SK-N-SH treated with all-trans-retinoic acid at 6 μM for 48 hours (cell line): ENCODE measurements around the gene CRADD.
A peak's percentile ranks its signal among the peaks of the same experiment; 100 is the strongest.

Experiments
- ATAC-seq: fragments of 200-7000 bp; cut with Tn5 transposase; 3 replicates; pipeline ENCODE4 v1.9.1; 2020; ENCODE audit warnings: mild to moderate bottlenecking, moderate library complexity
- BACH2 ChIP-seq: fragments of 250-450 bp; sonication (Bioruptor Pico); IDR thresholded peaks from 2 replicates; pipeline ENCODE4 v1.9.0; 2021; ENCODE audit warnings: mild to moderate bottlenecking, borderline replicate concordance
- CSDC2 ChIP-seq: fragments of 250-450 bp; sonication (Bioruptor Pico); IDR thresholded peaks from 2 replicates; pipeline ENCODE4 v1.5.0; 2020; ENCODE audit warnings: mild to moderate bottlenecking, moderate library complexity
- ESRRG ChIP-seq: fragments of 250-450 bp; sonication (Bioruptor Pico); IDR thresholded peaks from 2 replicates; pipeline ENCODE4 v1.6.1; 2021; ENCODE audit warnings: mild to moderate bottlenecking
- GLIS3 ChIP-seq: fragments of 250-450 bp; sonication (Bioruptor Pico); IDR thresholded peaks from 2 replicates; pipeline ENCODE4 v1.5.0; 2020; ENCODE audit warnings: mild to moderate bottlenecking, moderate library complexity
- ISL1 ChIP-seq: fragments of 250-450 bp; sonication (Bioruptor Pico); IDR thresholded peaks from 2 replicates; pipeline ENCODE4 v2.1.2; 2022; ENCODE audit warnings: mild to moderate bottlenecking, moderate library complexity
- OSR1 ChIP-seq: fragments of 250-450 bp; sonication (Bioruptor Pico); IDR thresholded peaks from 2 replicates; pipeline ENCODE4 v1.8.0; 2022; ENCODE audit warnings: moderate library complexity, mild to moderate bottlenecking, inconsistent platforms
- PATZ1 ChIP-seq: fragments of 250-450 bp; sonication (Bioruptor Pico); IDR thresholded peaks from 2 replicates; pipeline ENCODE4 v1.8.0; 2020; ENCODE audit warnings: mild to moderate bottlenecking, moderate library complexity, borderline replicate concordance
- PPARA ChIP-seq: fragments of 250-450 bp; sonication (Bioruptor Pico); IDR thresholded peaks from 2 replicates; pipeline ENCODE4 v1.5.0; 2020; ENCODE audit warnings: mild to moderate bottlenecking, borderline replicate concordance
- SNAI2 ChIP-seq: fragments of 250-450 bp; sonication (Bioruptor Pico); IDR thresholded peaks from 2 replicates; pipeline ENCODE4 v1.5.0; 2020; ENCODE audit warnings: mild to moderate bottlenecking, moderate library complexity
- TCF4 ChIP-seq: fragments of 250-450 bp; sonication (Bioruptor Pico); IDR thresholded peaks from 2 replicates; pipeline ENCODE4 v1.8.0; 2021; ENCODE audit warnings: mild to moderate bottlenecking, moderate library complexity, borderline replicate concordance
- TOX ChIP-seq: fragments of 250-450 bp; sonication (Bioruptor Pico); IDR thresholded peaks from 2 replicates; pipeline ENCODE4 v1.8.0; 2021; ENCODE audit warnings: mild to moderate bottlenecking, moderate library complexity, borderline replicate concordance
- ZC3H10 ChIP-seq: fragments of 250-450 bp; sonication (Bioruptor Pico); IDR thresholded peaks from 2 replicates; pipeline ENCODE4 v1.5.1; 2021; ENCODE audit warnings: mild to moderate bottlenecking, moderate library complexity
- ZFP3 ChIP-seq: fragments of 250-450 bp; sonication (Bioruptor Pico); IDR thresholded peaks from 2 replicates; pipeline ENCODE4 v1.5.0; 2020; ENCODE audit warnings: mild to moderate bottlenecking, moderate library complexity
- ZNF565 ChIP-seq: fragments of 450-650 bp; formaldehyde crosslinking; conservative IDR thresholded peaks from 2 replicates; pipeline ENCODE4 v1.5.0; 2020; ENCODE audit warnings: low read depth, mild to moderate bottlenecking, moderate library complexity
- ZNF8 ChIP-seq: fragments of 450-650 bp; formaldehyde crosslinking; IDR thresholded peaks from 2 replicates; pipeline ENCODE4 v1.5.0; 2020; ENCODE audit warnings: mild to moderate bottlenecking, moderate library complexity
- TF ChIP-seq, protein P1 (sequence below): fragments of 250-450 bp; sonication (Bioruptor Pico); IDR thresholded peaks from 2 replicates; pipeline ENCODE4 v1.5.0; 2020; ENCODE audit warnings: mild to moderate bottlenecking, moderate library complexity
- TF ChIP-seq, protein P2 (sequence below): fragments of 250-450 bp; sonication (Bioruptor Pico); IDR thresholded peaks from 2 replicates; pipeline ENCODE4 v1.8.0; 2021; ENCODE audit warnings: low read depth, mild to moderate bottlenecking, moderate library complexity, borderline replicate concordance
- TF ChIP-seq, protein P3 (sequence below): fragments of 250-450 bp; sonication (Bioruptor Pico); IDR thresholded peaks from 2 replicates; pipeline ENCODE4 v1.5.1; 2021; ENCODE audit warnings: mild to moderate bottlenecking, moderate library complexity
- TF ChIP-seq, protein P4 (sequence below): fragments of 250-450 bp; sonication (Bioruptor Pico); IDR thresholded peaks from 2 replicates; pipeline ENCODE4 v1.5.1; 2020; ENCODE audit warnings: low read depth, mild to moderate bottlenecking, moderate library complexity

Gene CRADD

GRCh38 chr12:93705237-93705636, 28.1 kb downstream of the CRADD start:
- ATAC-seq: peak; percentile 42
- TF ChIP-seq TCF4 (no peak), ISL1 (CRISPR knock-in tag) (peak; percentile 47; the same call in 1 of the 2 replicates), ESRRG (CRISPR knock-in tag) (no peak), OSR1 (CRISPR knock-in tag) (no peak), GLIS3 (CRISPR knock-in tag) (no peak)
- TF ChIP-seq, protein P1, sequence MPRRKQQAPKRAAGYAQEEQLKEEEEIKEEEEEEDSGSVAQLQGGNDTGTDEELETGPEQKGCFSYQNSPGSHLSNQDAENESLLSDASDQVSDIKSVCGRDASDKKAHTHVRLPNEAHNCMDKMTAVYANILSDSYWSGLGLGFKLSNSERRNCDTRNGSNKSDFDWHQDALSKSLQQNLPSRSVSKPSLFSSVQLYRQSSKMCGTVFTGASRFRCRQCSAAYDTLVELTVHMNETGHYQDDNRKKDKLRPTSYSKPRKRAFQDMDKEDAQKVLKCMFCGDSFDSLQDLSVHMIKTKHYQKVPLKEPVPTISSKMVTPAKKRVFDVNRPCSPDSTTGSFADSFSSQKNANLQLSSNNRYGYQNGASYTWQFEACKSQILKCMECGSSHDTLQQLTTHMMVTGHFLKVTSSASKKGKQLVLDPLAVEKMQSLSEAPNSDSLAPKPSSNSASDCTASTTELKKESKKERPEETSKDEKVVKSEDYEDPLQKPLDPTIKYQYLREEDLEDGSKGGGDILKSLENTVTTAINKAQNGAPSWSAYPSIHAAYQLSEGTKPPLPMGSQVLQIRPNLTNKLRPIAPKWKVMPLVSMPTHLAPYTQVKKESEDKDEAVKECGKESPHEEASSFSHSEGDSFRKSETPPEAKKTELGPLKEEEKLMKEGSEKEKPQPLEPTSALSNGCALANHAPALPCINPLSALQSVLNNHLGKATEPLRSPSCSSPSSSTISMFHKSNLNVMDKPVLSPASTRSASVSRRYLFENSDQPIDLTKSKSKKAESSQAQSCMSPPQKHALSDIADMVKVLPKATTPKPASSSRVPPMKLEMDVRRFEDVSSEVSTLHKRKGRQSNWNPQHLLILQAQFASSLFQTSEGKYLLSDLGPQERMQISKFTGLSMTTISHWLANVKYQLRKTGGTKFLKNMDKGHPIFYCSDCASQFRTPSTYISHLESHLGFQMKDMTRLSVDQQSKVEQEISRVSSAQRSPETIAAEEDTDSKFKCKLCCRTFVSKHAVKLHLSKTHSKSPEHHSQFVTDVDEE (CRISPR knock-in tag): no peak

GRCh38 chr12:93706387-93706786, 29.2 kb downstream of the CRADD start:
- TF ChIP-seq BACH2 (CRISPR knock-in tag): no peak
- TF ChIP-seq, protein P1 (CRISPR knock-in tag): no peak
- no peak for TF ChIP-seq PPARA
- TF ChIP-seq ZC3H10 (CRISPR knock-in tag): no peak
- TF ChIP-seq, protein P2, sequence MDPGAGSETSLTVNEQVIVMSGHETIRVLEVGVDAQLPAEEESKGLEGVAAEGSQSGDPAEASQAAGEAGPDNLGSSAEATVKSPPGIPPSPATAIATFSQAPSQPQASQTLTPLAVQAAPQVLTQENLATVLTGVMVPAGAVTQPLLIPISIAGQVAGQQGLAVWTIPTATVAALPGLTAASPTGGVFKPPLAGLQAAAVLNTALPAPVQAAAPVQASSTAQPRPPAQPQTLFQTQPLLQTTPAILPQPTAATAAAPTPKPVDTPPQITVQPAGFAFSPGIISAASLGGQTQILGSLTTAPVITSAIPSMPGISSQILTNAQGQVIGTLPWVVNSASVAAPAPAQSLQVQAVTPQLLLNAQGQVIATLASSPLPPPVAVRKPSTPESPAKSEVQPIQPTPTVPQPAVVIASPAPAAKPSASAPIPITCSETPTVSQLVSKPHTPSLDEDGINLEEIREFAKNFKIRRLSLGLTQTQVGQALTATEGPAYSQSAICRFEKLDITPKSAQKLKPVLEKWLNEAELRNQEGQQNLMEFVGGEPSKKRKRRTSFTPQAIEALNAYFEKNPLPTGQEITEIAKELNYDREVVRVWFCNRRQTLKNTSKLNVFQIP (CRISPR knock-in tag): no peak
- no peak for TF ChIP-seq TOX (CRISPR knock-in tag)
- TF ChIP-seq ZFP3 (CRISPR knock-in tag): no peak
- TF ChIP-seq ISL1 (CRISPR knock-in tag): no peak
- TF ChIP-seq OSR1 (CRISPR knock-in tag): no peak
- no peak for TF ChIP-seq ZNF8 (CRISPR knock-in tag)
- TF ChIP-seq CSDC2 (CRISPR knock-in tag): no peak
- TF ChIP-seq SNAI2 (CRISPR knock-in tag): no peak
- TF ChIP-seq, protein P3, sequence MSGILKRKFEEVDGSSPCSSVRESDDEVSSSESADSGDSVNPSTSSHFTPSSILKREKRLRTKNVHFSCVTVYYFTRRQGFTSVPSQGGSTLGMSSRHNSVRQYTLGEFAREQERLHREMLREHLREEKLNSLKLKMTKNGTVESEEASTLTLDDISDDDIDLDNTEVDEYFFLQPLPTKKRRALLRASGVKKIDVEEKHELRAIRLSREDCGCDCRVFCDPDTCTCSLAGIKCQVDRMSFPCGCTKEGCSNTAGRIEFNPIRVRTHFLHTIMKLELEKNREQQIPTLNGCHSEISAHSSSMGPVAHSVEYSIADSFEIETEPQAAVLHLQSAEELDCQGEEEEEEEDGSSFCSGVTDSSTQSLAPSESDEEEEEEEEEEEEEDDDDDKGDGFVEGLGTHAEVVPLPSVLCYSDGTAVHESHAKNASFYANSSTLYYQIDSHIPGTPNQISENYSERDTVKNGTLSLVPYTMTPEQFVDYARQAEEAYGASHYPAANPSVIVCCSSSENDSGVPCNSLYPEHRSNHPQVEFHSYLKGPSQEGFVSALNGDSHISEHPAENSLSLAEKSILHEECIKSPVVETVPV: no peak
- no peak for TF ChIP-seq ZNF565
- ATAC-seq: peak; percentile 32; the same call in 2 of the 3 replicates

DNA sequence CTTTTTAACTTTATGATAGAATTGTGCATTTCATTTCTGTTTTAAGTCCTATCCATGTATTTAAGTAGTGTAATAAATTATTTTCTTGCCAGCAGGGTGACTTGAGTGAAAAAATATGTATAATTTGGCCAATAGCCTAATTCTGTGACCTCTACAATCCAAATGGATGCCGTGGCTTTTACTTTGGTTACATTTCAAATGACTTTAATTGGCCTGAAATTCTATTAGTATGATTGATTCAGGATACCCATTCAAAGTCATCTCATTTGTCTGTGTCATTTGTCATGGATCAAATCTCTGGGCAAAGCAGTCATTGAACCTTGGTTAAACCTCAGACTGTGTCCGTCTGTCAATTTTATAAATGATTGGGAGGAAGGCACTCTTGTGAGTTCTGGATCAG, 29.6 kb downstream of the CRADD start:
- peak; percentile 98 for TF ChIP-seq ZC3H10 (CRISPR knock-in tag)
- TF ChIP-seq CSDC2 (CRISPR knock-in tag): no peak
- peak; percentile 94 for TF ChIP-seq PATZ1
- TF ChIP-seq, protein P4, sequence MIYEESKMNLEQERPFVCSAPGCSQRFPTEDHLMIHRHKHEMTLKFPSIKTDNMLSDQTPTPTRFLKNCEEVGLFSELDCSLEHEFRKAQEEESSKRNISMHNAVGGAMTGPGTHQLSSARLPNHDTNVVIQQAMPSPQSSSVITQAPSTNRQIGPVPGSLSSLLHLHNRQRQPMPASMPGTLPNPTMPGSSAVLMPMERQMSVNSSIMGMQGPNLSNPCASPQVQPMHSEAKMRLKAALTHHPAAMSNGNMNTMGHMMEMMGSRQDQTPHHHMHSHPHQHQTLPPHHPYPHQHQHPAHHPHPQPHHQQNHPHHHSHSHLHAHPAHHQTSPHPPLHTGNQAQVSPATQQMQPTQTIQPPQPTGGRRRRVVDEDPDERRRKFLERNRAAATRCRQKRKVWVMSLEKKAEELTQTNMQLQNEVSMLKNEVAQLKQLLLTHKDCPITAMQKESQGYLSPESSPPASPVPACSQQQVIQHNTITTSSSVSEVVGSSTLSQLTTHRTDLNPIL (CRISPR knock-in tag): peak; percentile 86; the same call in 1 of the 2 replicates
- TF ChIP-seq, protein P3: peak; percentile 84; the same call in 1 of the 2 replicates
- TF ChIP-seq ISL1 (CRISPR knock-in tag): peak; percentile 98
- peak; percentile 96 for TF ChIP-seq TOX (CRISPR knock-in tag)
- TF ChIP-seq, protein P2 (CRISPR knock-in tag): no peak
- ATAC-seq: peak; percentile 55
